Measurements from ENCODE around the gene NRXN3. TPM values are rescaled to one million over a fixed set of nuclear protein-coding genes. Genes with fewer than 3 reads are reported as not detected.

NRXN3 gene
- total RNA-seq, 1 donor from 2014 or later, result 0.60 TPM

DNA sequence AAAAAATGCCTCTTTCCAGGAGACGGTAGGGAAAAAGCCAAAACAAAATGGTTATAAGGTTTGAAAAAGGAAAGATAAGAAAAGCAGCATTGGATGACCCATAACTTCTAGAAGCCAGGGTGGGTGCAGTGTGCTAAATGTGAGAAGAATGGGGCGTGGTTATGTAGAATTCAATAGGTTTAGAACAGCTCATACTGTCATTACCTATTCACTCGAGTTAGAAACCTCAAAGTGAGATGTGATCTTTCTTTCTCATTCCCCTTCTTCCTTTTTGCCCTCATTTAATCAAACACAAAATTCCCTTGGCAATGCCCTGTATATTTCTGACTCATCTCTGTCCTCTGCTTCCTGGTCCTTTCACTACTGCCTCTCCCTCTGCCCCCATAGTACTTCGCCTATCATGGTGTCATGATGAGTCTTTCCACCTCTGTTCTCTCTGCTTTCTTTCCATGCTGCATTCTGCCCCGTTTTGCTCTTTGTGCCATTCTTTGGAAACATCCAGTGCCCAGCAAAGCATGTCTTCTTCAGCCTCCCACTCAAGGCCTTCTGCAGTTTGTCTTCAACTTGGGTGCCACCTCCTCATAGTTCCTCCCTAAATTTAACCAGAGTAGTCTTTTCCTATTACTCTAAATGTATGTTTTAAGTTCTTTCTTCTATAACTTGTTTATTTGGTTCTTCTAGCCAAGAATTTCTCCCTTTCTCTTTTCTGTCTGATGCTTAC lies 496.3 kb downstream of the NRXN3 start:
- no peak for ATAC-seq

GRCh38 chr14:78667141-78667540 lies 497.0 kb downstream of the NRXN3 start:
- no peak for ATAC-seq

GRCh38 chr14:78673845-78674244 lies 503.7 kb downstream of the NRXN3 start:
- no peak for ATAC-seq

DNA sequence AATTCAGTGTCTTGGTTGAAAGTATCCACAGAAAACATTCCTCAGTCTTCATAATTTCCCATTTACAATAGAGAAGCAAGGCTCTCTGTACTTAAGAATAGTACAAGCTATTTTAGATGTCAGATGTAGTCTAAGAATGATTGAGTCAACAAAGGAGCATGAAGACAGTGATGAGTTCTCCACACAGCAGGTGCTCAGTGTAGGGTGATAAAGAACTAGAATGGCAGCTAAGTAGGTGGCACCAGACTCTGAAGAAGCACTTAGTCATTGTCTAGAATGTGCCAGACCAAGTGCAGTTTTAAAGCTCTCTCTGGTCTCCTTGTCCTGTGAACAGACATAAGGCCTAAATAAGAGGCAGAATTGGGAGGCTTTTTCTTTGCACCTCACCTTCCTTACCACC lies 504.6 kb downstream of the NRXN3 start:
- ATAC-seq, result no peak

- ATAC-seq, result no peak
These were observed 513.0 kb downstream of the NRXN3 start for GRCh38 chr14:78683206-78683605.

DNA sequence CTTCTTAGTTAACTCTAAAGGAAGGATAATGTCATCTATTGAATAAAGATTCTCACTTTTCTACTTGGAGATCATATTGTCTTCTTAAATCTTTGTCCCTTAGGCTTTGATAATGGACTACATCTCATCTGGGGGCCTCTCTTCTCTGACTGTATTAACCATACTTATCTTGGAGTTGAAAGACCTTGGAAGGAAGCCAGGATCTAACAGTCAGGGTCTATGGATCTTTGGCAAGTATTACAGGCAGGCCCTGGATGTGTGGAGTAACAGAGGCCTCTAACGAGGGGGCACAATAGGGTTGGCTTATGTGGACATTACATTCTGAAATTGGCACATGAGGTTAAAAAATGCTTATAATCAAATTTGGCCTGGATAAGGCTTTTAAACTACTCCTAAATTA lies 513.8 kb downstream of the NRXN3 start:
- ATAC-seq, result no peak

GRCh38 chr14:78688503-78688902 lies 518.3 kb downstream of the NRXN3 start:
- no peak for ATAC-seq

GRCh38 chr14:78690836-78691235 lies 520.7 kb downstream of the NRXN3 start:
- no peak for ATAC-seq

GRCh38 chr14:78697341-78697740 lies 527.2 kb downstream of the NRXN3 start:
- peak; percentile 58 for ATAC-seq

- no peak for ATAC-seq
These were observed 528.8 kb downstream of the NRXN3 start for GRCh38 chr14:78698991-78699390.

DNA sequence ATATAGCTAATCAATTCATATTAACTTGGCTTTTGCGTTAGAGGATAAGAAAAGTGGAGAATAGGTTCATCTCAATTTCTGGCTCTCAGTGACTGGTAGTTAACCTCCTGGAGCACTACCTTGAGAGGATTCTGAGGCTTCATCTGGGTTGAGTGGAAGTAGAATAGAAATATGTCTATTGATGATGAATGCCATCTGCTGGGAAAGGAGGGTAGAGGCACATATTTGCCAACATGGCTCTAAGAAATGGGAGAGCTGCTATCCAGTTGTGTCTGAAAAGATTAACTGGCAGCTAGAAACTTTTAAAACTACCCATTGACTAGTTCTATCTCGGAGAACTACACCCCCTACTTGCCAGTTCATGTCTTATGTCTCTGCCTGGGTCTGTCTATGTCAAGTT lies 530.1 kb downstream of the NRXN3 start:
- no peak for ATAC-seq

DNA sequence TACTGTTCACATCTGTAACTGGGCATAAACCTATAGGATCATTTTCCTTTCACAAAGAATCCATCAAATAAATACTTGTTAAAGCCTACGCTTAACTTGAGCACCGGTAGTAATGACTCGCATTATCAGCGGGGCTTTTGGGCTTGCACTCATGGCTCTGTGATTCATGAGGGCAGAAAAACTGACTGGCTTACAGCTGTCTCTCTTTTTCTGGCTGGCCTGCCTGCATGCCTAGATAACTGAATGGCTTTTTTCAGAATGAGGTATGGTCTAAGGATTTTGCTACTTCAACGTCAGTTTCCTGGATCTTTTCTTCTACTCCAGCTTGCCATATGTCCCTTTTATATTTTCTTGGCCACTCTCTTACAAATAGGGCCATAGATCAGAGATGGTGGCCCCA lies 531.1 kb downstream of the NRXN3 start:
- ATAC-seq, result no peak

GRCh38 chr14:78704965-78705364 lies 534.8 kb downstream of the NRXN3 start:
- no peak for ATAC-seq

DNA sequence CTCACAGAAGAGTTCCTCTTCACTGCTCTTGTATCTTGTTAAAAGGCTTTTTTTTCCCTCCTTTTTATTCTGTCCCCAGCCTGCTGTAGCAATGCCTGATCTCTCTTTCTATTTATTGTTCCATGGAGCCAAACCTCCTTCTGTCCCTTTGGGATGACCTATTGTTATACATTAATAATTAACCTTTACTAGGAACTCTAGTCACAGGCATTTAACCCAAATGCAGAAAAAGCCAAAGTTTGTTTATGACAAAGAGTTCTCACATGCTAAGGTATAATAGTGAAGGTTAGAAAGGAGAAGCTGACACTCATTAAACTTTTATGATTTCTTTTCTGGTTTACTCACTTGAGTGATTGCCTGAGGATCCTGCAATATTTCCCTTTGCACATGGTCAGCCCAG lies 535.8 kb downstream of the NRXN3 start:
- no peak for ATAC-seq

DNA sequence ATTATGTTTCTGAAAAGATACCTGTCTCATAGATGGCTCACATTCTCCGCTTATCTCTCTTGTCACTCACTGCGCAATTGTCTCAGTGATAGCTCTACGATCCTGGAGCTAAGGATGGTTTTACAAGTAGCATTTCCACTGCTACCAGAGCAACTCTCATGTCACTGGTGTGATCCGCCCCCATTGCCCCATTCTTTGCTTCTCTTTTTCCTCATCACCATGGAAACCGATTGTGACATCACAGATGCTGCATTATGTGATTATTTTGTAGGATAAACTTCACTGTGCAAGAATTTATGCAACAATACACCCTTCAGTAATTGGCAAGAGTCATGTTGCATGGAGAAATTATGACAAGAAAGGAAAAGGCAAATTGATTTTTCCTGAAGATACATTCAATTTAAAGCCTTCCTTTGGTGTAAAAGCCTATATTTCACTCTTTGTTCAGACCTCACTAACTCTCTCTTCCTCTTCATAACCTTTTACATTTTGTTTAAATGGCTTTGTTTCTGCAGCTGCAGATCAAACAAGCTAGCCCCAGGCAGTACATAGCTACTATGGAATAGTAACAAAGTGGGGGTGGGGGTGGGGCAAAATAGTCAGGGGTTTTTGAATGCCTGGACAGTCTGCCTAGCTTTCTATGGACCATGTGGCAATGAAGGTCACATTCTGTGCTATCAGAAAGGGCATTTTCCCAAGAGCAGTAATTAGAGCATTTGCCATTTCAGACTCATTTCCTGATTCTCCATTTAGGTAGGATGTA lies 539.8 kb downstream of the NRXN3 start:
- ATAC-seq, result no peak

DNA sequence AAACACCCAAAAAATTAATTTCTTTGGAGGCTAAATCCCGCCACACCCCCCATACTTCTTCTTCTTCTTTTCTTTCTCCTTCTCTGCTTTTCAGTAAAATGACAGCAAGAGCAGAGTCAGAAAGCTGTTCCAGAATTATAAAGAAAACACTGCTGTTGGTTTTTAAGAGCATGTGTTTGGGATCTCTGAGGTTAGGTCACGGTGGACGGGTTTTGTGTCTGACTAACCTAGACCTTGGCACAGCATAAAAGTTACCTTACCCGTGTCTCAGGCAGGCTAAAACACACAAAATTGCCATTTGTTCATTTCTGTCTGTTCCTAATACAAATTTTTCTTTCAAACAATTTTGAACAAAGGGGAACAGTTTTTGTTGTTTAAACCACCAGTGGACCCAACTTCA lies 540.8 kb downstream of the NRXN3 start:
- ATAC-seq, result no peak

- ATAC-seq, result no peak
These were observed 543.5 kb downstream of the NRXN3 start for GRCh38 chr14:78713716-78714115.

- no peak for ATAC-seq
These were observed 544.5 kb downstream of the NRXN3 start for GRCh38 chr14:78714711-78715110.

DNA sequence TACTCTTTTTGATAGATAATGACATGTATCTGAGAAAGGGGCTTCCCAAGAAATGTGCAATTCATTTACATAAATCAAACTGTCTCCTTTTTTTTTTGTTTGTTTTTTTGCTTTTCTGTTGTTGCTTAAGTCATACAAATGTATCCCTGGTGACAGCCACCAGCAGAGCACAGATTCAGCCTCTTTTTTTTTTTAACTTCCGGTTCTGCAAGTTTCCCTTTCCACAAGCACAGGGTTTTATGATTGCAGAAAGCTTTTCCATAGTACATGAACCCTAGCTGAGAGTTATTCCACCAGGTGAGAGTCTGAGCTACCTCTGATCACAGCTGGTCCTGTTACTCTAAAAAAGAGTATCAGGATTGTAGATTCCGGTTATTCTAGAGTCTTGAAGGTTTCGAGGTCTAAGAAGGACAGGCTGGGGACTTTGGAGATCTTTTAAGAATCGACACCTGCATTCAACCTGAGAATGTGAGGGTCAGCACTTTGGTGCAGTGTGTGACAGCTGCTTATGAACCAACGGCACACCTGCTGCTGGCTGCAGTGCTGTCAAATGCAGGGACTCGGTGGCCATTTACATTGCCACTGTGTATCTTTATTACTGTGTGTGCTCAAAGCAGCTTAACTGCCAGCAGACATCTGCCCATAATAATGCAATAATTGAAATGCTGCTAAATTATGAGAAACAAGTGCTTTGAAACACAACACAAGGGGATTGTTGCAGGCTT lies 551.7 kb downstream of the NRXN3 start:
- ATAC-seq, result no peak

GRCh38 chr14:78725086-78725485 lies 554.9 kb downstream of the NRXN3 start:
- ATAC-seq, result no peak

DNA sequence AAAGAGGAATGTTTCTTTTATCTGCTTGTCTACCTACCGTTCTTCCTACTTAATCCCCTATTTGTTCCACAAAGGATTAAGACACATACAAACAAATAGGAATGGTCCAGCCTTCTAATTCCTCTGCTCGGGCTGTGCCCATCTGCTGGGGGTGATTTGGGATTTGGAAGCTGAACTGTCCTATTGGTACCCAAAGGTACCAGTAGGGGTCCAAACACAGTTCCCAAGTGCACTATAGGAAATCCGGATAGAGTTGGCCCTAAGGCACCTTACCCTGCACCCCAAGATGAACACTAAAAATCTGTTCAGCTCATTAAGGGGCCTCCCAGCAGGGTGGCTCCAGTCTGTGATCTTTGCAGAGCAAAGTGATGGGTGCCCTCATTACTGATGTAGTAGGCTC lies 566.9 kb downstream of the NRXN3 start:
- no peak for ATAC-seq

DNA sequence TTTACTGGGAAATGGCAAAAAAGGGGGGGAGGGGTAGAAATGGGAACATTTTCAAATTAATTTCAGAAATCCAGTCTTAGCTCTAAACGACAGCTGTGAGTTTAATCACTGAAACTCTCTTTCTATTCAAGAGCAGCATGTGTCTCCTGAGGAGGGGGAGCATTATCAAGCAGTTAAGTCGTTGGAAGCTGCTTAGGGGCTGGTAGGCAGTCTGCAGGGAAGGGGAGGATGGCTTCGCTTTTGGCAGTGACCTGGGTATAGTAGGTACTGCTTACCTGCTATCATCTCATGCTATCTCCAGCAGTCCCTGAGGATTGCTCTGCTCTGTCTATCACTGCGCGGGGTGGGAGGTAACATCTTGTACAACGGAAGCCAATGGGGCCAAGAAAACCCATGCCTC lies 567.4 kb downstream of the NRXN3 start:
- no peak for ATAC-seq

DNA sequence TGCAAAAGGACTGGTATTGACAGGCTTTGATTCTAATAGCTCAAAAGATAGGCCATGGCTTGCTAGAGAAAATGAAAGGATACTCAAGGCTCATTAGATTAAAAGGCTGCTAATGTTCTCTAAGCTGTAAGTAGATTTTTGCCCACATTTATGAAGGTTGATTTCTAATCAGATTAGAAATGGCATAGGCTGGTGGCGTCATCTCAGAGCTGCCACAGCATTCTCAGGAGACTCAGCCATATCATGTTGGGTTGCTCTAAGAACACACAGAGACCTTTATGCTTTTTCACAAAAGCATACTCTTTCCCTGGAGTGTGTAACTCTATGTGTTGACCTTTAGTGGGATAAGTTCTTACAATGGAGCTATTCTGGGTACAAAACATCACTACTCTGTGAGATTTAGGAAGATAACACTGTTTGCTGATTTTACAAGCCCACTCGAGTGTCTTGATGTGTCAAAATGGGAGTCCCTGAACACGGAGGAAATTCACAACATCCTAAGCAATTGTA lies 576.0 kb downstream of the NRXN3 start:
- no peak for ATAC-seq
